ENCODE measurements around the gene S100A6.

DNA sequence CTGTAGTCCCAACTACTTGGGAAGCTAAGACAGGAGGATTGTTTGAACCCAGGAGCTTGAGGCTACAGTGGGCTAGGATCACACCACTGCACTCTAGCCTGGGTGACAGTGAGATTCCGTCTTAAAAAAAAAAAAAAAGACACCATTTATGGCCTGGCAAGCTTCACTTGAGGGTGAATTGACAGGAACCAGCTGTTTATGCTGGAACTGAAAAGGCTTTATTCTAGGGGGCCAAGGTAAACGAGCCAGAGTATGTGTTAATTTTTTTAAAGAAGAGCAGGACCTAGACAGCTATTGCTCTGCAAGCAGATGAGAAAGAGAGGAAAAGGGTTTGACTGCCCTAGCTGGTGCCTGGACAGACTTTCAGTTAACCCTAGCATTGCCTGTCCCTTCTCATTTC lies 37.0 kb downstream of the S100A6 start:
- TF ChIP-seq POLR2A (IDR thresholded peaks at IDR 0.05) (no peak), CTCF (IDR thresholded peaks at IDR 0.05) (no peak)

Data from suprapubic skin (tissue), 3 donors.